H1 (cell line): ENCODE data around the gene ZNF391. TPM values are rescaled to one million over a fixed set of nuclear protein-coding genes. Genes with fewer than 3 reads are reported as not detected.

Source experiments
- CTCF ChIA-PET: fragments of 300-600 bp; sonication (Branson Sonifier 250); formaldehyde crosslinking; loops from one replicate; lab custom pipeline; 2021; ENCODE audit not compliant: partially characterized antibody; lab: Charles Lee
- POLR2A ChIA-PET: fragments of 300-600 bp; sonication (Branson Sonifier 250); formaldehyde crosslinking; loops from one replicate; lab custom pipeline; 2021; ENCODE audit warnings: inconsistent platforms; ENCODE audit not compliant: partially characterized antibody; lab: Charles Lee
- DNase-seq, 2 experiments: peaks; one replicate each; pipeline versions ENCODE4 v3.0.0 to v3.0.0-alpha.2; 2010 to 2022; ENCODE audit warnings: low spot score in 2 of 2, low read depth in 1 of 2, mixed read lengths in 1 of 2
- FAIRE-seq: peaks from 2 replicates; lab custom pipeline; 2011; peaks lifted over from hg19 to GRCh38; lab: Jason Lieb, UNC
- H2AFZ ChIP-seq: 2 replicates; pipeline ENCODE4 v1.8.1; 2012; ENCODE audit warnings: low read length, inconsistent platforms
- H2AK5ac ChIP-seq: 2 replicates; pipeline ENCODE4 v1.6.1; 2013; ENCODE audit warnings: low read depth, low read length
- H2BK120ac ChIP-seq: replicated peaks from 2 replicates; pipeline ENCODE3; 2013; ENCODE audit warnings: low read depth, low read length, inconsistent platforms
- H2BK12ac ChIP-seq: 2 replicates; pipeline ENCODE4 v1.6.1; 2013; ENCODE audit warnings: low read depth, low read length
- H2BK15ac ChIP-seq: 2 replicates; pipeline ENCODE4 v1.6.1; 2013; ENCODE audit warnings: low read length
- H2BK20ac ChIP-seq: 2 replicates; pipeline ENCODE4 v1.6.1; 2013; ENCODE audit warnings: low read length
- H2BK5ac ChIP-seq: 2 replicates; pipeline ENCODE4 v1.6.1; 2013; ENCODE audit warnings: low read depth, low read length
- H3K14ac ChIP-seq: 2 replicates; pipeline ENCODE4 v1.6.1; 2013; ENCODE audit warnings: inconsistent platforms; ENCODE audit not compliant: insufficient read length
- H3K18ac ChIP-seq: 2 replicates; pipeline ENCODE4 v1.6.1; 2013; ENCODE audit warnings: low read length; ENCODE audit errors: extremely low read depth
- H3K23ac ChIP-seq: 2 replicates; pipeline ENCODE4 v1.6.1; 2013; ENCODE audit warnings: inconsistent platforms; ENCODE audit not compliant: insufficient read length
- H3K23me2 ChIP-seq: 2 replicates; pipeline ENCODE4 v1.6.1; 2013; ENCODE audit warnings: low read depth, low read length
- H3K27ac ChIP-seq: 2 replicates; pipeline ENCODE4 v1.6.1; 2011; ENCODE audit warnings: low read depth, low read length, inconsistent platforms
- H3K27me3 ChIP-seq, 4 experiments: replicated peaks in 1 of 4; 1 replicate in 1 of 4; 2 replicates in 3 of 4; pipeline versions ENCODE4 v1.6.1 to v1.8.1; 2011 to 2013; ENCODE audit warnings: low read length in 3 of 4, mild to moderate bottlenecking in 3 of 4, inconsistent platforms in 2 of 4, mixed read lengths in 2 of 4, moderate library complexity in 1 of 4; ENCODE audit not compliant: control insufficient read depth in 3 of 4, insufficient read depth in 3 of 4; ENCODE audit errors: extremely low read depth in 1 of 4
- H3K36me3 ChIP-seq, 4 experiments: 2 replicates each; pipeline versions ENCODE4 v1.6.1 to v1.8.1; 2011 to 2013; ENCODE audit warnings: mild to moderate bottlenecking in 4 of 4, low read length in 3 of 4, moderate library complexity in 2 of 4, control low read depth in 1 of 4, inconsistent platforms in 1 of 4; ENCODE audit not compliant: insufficient read depth in 4 of 4, control insufficient read depth in 2 of 4
- H3K4ac ChIP-seq: replicated peaks from 2 replicates; pipeline ENCODE3; 2013; ENCODE audit warnings: low read length, low read depth, mixed read lengths, inconsistent platforms; ENCODE audit not compliant: insufficient read length
- H3K4me1 ChIP-seq, 4 experiments: replicated peaks in 1 of 4; 1 replicate in 1 of 4; 2 replicates in 3 of 4; pipeline versions ENCODE4 v1.6.1 to v1.8.1; 2011 to 2013; ENCODE audit warnings: low read length in 3 of 4, inconsistent platforms in 2 of 4, mixed read lengths in 1 of 4; ENCODE audit not compliant: insufficient read depth in 4 of 4, control insufficient read depth in 3 of 4
- H3K4me2 ChIP-seq, 2 experiments: 2 replicates each; pipeline versions ENCODE4 v1.6.1 to v1.8.1; 2011 to 2013; ENCODE audit warnings: low read depth in 2 of 2, low read length in 2 of 2, control low read depth in 1 of 2, inconsistent platforms in 1 of 2, mild to moderate bottlenecking in 1 of 2; ENCODE audit not compliant: insufficient read depth in 1 of 2
- H3K4me3 ChIP-seq, 4 experiments: fragments of 200-600, 300-600 bp in 1 of 4; sonication (generic), shearing (Covaris generic), sonication (Bioruptor Twin) in 1 of 4; 2 replicates each; pipeline versions ENCODE4 v1.5.1 to v1.8.1; 2011 to 2016; ENCODE audit warnings: low read length in 4 of 4, low read depth in 3 of 4, control low read depth in 2 of 4, inconsistent platforms in 2 of 4, mild to moderate bottlenecking in 2 of 4, mixed read lengths in 1 of 4, moderate library complexity in 1 of 4; ENCODE audit not compliant: insufficient read depth in 2 of 4; ENCODE audit errors: extremely low read depth in 1 of 4
- H3K56ac ChIP-seq: replicated peaks from 2 replicates; pipeline ENCODE3; 2013; ENCODE audit warnings: low read depth, mild to moderate bottlenecking, mixed read lengths, low read length, inconsistent platforms; ENCODE audit not compliant: insufficient read length
- H3K79me1 ChIP-seq: 2 replicates; pipeline ENCODE4 v1.6.1; 2013; ENCODE audit warnings: low read depth, low read length, control low read depth
- H3K79me2 ChIP-seq, 2 experiments: 2 replicates each; pipeline versions ENCODE4 v1.6.1 to v1.8.1; 2012 to 2013; ENCODE audit warnings: low read length in 2 of 2, mild to moderate bottlenecking in 2 of 2, inconsistent platforms in 1 of 2; ENCODE audit not compliant: insufficient read depth in 2 of 2, control insufficient read depth in 1 of 2
- H3K9ac ChIP-seq, 4 experiments: replicated peaks in 1 of 4; 1 replicate in 1 of 4; 2 replicates in 3 of 4; pipeline versions ENCODE4 v1.6.1 to v1.8.1; 2011 to 2013; ENCODE audit warnings: low read depth in 3 of 4, low read length in 3 of 4, control low read depth in 2 of 4, mild to moderate bottlenecking in 2 of 4, moderate library complexity in 2 of 4, inconsistent platforms in 1 of 4; ENCODE audit errors: extremely low read depth in 1 of 4
- H3K9me3 ChIP-seq, 2 experiments: 2 replicates each; pipeline versions ENCODE4 v1.6.1 to v1.8.1; 2012 to 2013; ENCODE audit warnings: mild to moderate bottlenecking in 2 of 2, moderate library complexity in 2 of 2, control low read depth in 1 of 2, inconsistent platforms in 1 of 2, low read depth in 1 of 2, low read length in 1 of 2, mixed read lengths in 1 of 2; ENCODE audit not compliant: insufficient read depth in 2 of 2
- H4K20me1 ChIP-seq, 2 experiments: replicated peaks in 1 of 2; 2 replicates each; pipeline versions ENCODE3 to v1.8.1; 2011 to 2013; ENCODE audit warnings: inconsistent platforms in 2 of 2, low read length in 2 of 2, mild to moderate bottlenecking in 1 of 2; ENCODE audit not compliant: insufficient read depth in 2 of 2, control insufficient read depth in 1 of 2
- H4K5ac ChIP-seq: 2 replicates; pipeline ENCODE4 v1.6.1; 2013; ENCODE audit warnings: low read length, low read depth, mixed read lengths, inconsistent platforms; ENCODE audit not compliant: insufficient read length
- H4K8ac ChIP-seq: 2 replicates; pipeline ENCODE4 v1.8.0; 2013; ENCODE audit warnings: mild to moderate bottlenecking, moderate library complexity, low read length, inconsistent platforms; ENCODE audit not compliant: insufficient read depth; ENCODE audit errors: extremely low read depth
- H4K91ac ChIP-seq: replicated peaks from 2 replicates; pipeline ENCODE3; 2013; ENCODE audit warnings: low read length, mixed read lengths, inconsistent platforms; ENCODE audit not compliant: insufficient read length
- ATF3 ChIP-seq: IDR thresholded peaks from 2 replicates; pipeline ENCODE4 v1.6.1; 2011; ENCODE audit warnings: low read depth, mild to moderate bottlenecking, low read length; ENCODE audit not compliant: insufficient read depth
- BACH1 ChIP-seq: IDR thresholded peaks from 2 replicates; pipeline ENCODE4 v1.6.1; 2012; ENCODE audit warnings: low read length, improper control_type of control experiment
- BCL11A ChIP-seq, 2 experiments: IDR thresholded peaks; one replicate each; pipeline ENCODE4 v1.6.1; 2011; ENCODE audit warnings: low read depth in 2 of 2, low read length in 2 of 2, mild to moderate bottlenecking in 2 of 2
- BRCA1 ChIP-seq: IDR thresholded peaks from 2 replicates; pipeline ENCODE4 v1.6.1; 2012; ENCODE audit warnings: low read depth, low read length, improper control_type of control experiment
- FOSL1 ChIP-seq: IDR thresholded peaks from 2 replicates; pipeline ENCODE4 v1.6.1; 2011; ENCODE audit warnings: mild to moderate bottlenecking, low read depth, low read length, moderate library complexity; ENCODE audit not compliant: insufficient read depth
- HDAC2 ChIP-seq, 2 experiments: fragments of 300-600 bp in 1 of 2; sonication (generic) in 1 of 2; IDR thresholded peaks; 2 replicates each; pipeline ENCODE4 v1.6.1; 2011 to 2012; ENCODE audit warnings: low read depth in 2 of 2, low read length in 2 of 2, mild to moderate bottlenecking in 2 of 2, moderate library complexity in 2 of 2, borderline replicate concordance in 1 of 2, inconsistent platforms in 1 of 2
- KDM4A ChIP-seq: IDR thresholded peaks from one replicate; pipeline ENCODE4 v1.7.1; 2012; ENCODE audit warnings: low read depth, mild to moderate bottlenecking, moderate library complexity, low read length, inconsistent platforms; ENCODE audit not compliant: severe bottlenecking
- POU5F1 ChIP-seq: IDR thresholded peaks from 2 replicates; pipeline ENCODE4 v1.6.1; 2011; ENCODE audit warnings: low read depth, mild to moderate bottlenecking, low read length, moderate library complexity
- RFX5 ChIP-seq: IDR thresholded peaks from 2 replicates; pipeline ENCODE4 v1.6.1; 2011; ENCODE audit warnings: low read depth, low read length, improper control_type of control experiment, borderline replicate concordance
- RNF2 ChIP-seq: fragments of 200-900, 300-1000 bp; sonication (generic); IDR thresholded peaks from 2 replicates; pipeline ENCODE4 v1.7.1; 2016; ENCODE audit warnings: borderline replicate concordance, low read depth, mild to moderate bottlenecking, antibody characterized with exemption, low read length; ENCODE audit not compliant: poor library complexity, severe bottlenecking; ENCODE audit errors: missing control alignments
- SIX5 ChIP-seq: IDR thresholded peaks from 2 replicates; pipeline ENCODE4 v1.6.1; 2011; ENCODE audit warnings: mild to moderate bottlenecking, low read depth, low read length
- SP1 ChIP-seq: IDR thresholded peaks from 2 replicates; pipeline ENCODE4 v1.6.1; 2011; ENCODE audit warnings: low read depth, low read length
- SP2 ChIP-seq: IDR thresholded peaks from 2 replicates; pipeline ENCODE4 v1.6.1; 2012; ENCODE audit warnings: mild to moderate bottlenecking, low read length, inconsistent platforms
- WGBS, 2 experiments: shearing (Covaris generic) in 1 of 2; methylation state at CpG; one replicate each; pipeline versions ENCODE4 v1.1.6 to v1.1.7; 2013 to 2015; ENCODE audit warnings: low lambda C conversion rate in 2 of 2, mixed read lengths in 2 of 2, inconsistent platforms in 1 of 2, low coverage in 1 of 2, missing lambda C conversion rate in 1 of 2; ENCODE audit not compliant: insufficient replicate concordance in 2 of 2, insufficient coverage in 1 of 2, insufficient read length in 1 of 2; ENCODE audit errors: extremely low coverage in 1 of 2, missing lambda C conversion rate in 1 of 2; 5-methylcytosine and 5-hydroxymethylcytosine counted together
- polyA plus RNA-seq, 7 experiments: library from polyadenylated mRNA; depleted of rRNA in 3 of 7; stranded (reverse) in 5 of 7; unstranded in 2 of 7; fragments of >200 nt in 5 of 7; fragments of 200-250 nt in 2 of 7; gene quantifications; 1 replicate in 5 of 7; 2 replicates in 1 of 7; 4 replicates in 1 of 7; pipeline versions ENCODE4 v1.2.1 to v1.2.3, GENCODE V29; 2011 to 2013; ENCODE audit warnings: missing spikeins in 2 of 7, mixed read lengths in 2 of 7
- total RNA-seq: library from RNA; stranded (reverse); fragmentation: NEBNext Ultra II Directional; extraction: Animal tissue kit (Norgen Biotek cat#: 25700); gene quantifications from 2 replicates; pipeline ENCODE4 v1.2.1, GENCODE V29; 2021

ZNF391 gene
- total and polyA plus RNA-seq, 2 of the 8 experiments (the other 6 are each of a cell fraction or from before 2014, with no cell fraction given), result 4.8 to 13.0 TPM

- peaks cover 0 to 2% of the 10 kb centered on the region in 2 experiments for H4K20me1 ChIP-seq
- no peaks in the 10 kb centered on the region for H3K79me2 ChIP-seq
- no peak overlapping the region for H3K9ac ChIP-seq
- H3K14ac ChIP-seq, result no peak overlapping the region
- WGBS, 2 experiments, result 93% methylated on average over 1 of the region's 1 CpG; no CpG with 5 or more reads in 1 of the 2 experiments
- ChIA-PET CTCF (no interaction called here), POLR2A (no interaction called here)
- no peaks in the 10 kb centered on the region for H3K27me3 ChIP-seq
- H2BK15ac ChIP-seq, result no peak overlapping the region
- DNase-seq (no peak), FAIRE-seq (no peak)
- H3K4me1 ChIP-seq, result no peaks in the 10 kb centered on the region
- no peak overlapping the region for H2BK12ac ChIP-seq
- H4K8ac ChIP-seq, result no peak overlapping the region
- H3K4me3 ChIP-seq, result no peak overlapping the region
- no peak overlapping the region for H2AFZ ChIP-seq
- H3K9me3 ChIP-seq, result peaks cover 52 to 56% of the 10 kb centered on the region in 2 experiments
- H3K27ac ChIP-seq, result no peak overlapping the region
- no peak overlapping the region for H2BK5ac ChIP-seq
- no peaks in the 10 kb centered on the region for H3K23me2 ChIP-seq
- no peak overlapping the region for H2BK120ac ChIP-seq
- no peak overlapping the region for H4K91ac ChIP-seq
- no peak overlapping the region for H3K18ac ChIP-seq
- H3K4me2 ChIP-seq, result no peak overlapping the region
- H3K36me3 ChIP-seq, result peaks cover 3 to 38% (median 26%) of the 10 kb centered on the region in 4 experiments; a peak in 5 of 8 replicates
- H3K4ac ChIP-seq, result no peak overlapping the region
- no peak overlapping the region for H3K56ac ChIP-seq
- no peak overlapping the region for H4K5ac ChIP-seq
- no peak overlapping the region for H2BK20ac ChIP-seq
- no peak overlapping the region for H2AK5ac ChIP-seq
- H3K23ac ChIP-seq, result no peak overlapping the region
- H3K79me1 ChIP-seq, result no peaks in the 10 kb centered on the region
- no peak for TF ChIP-seq RNF2
- no peak for TF ChIP-seq SP2
- TF ChIP-seq RFX5, result no peak
- no peak for TF ChIP-seq BACH1
- no peak for TF ChIP-seq BCL11A (IDR thresholded peaks at IDR 0.05; ENCODE audit: low read depth in 2 of 2, low read length in 2 of 2)
- TF ChIP-seq HDAC2 (IDR thresholded peaks at IDR 0.05; ENCODE audit: borderline replicate concordance in 1 of 2, low read depth in 2 of 2, low read length in 2 of 2), result no peak
- TF ChIP-seq SIX5, result no peak
- TF ChIP-seq BRCA1, result no peak
- no peak for TF ChIP-seq POU5F1
- TF ChIP-seq FOSL1, result no peak
- TF ChIP-seq ATF3, result no peak
- no peak for TF ChIP-seq SP1
- TF ChIP-seq KDM4A, result no peak
Measured at GRCh38 chr6:27448456-27448855, 59.9 kb downstream of the ZNF391 start.
